Activated T-helper 1 cell treated with anti-CD3 and anti-CD28 coated beads, Interleukin-12 subunit alpha, Interleukin-12 subunit beta, Interleukin-2, Interleukin-4 antibody, amounts not matched to agents 30 ng/mL and 10 ng/mL and 1 ng/mL, durations not matched to agents 14 hours and 24 hours and 36 hours (primary cell): Measurements from ENCODE around the gene PPIL6. TPM values are rescaled to one million over a fixed set of nuclear protein-coding genes. Genes with fewer than 3 reads are reported as not detected.

Source experiments
- DNase-seq: peaks from one replicate; pipeline ENCODE4 v3.0.0; 2021; ENCODE audit warnings: low spot score
- H3K27ac Mint-ChIP-seq: one replicate; pipeline ENCODE4 v1.8.0; 2021; ENCODE audit warnings: mild to moderate bottlenecking, mixed read lengths
- H3K27me3 Mint-ChIP-seq: one replicate; pipeline ENCODE4 v1.8.0; 2022; ENCODE audit warnings: mild to moderate bottlenecking, moderate library complexity, mixed read lengths; ENCODE audit not compliant: insufficient read depth
- H3K36me3 Mint-ChIP-seq: one replicate; pipeline ENCODE4 v1.8.0; 2021; ENCODE audit warnings: low read depth, mixed read lengths
- H3K4me1 Mint-ChIP-seq: one replicate; pipeline ENCODE4 v1.8.0; 2021; ENCODE audit warnings: low read depth, mixed read lengths
- H3K4me3 Mint-ChIP-seq: one replicate; pipeline ENCODE4 v1.8.0; 2021; ENCODE audit warnings: mild to moderate bottlenecking, moderate library complexity, mixed read lengths
- H3K9me3 Mint-ChIP-seq: one replicate; pipeline ENCODE4 v1.8.0; 2021; ENCODE audit warnings: mixed read lengths
- intact Hi-C: fragments of 100-400 bp; cut with micrococcal nuclease; formaldehyde crosslinking; loops from one replicate; pipeline ENCODE4 v1.15.1; 2024
- total RNA-seq: library from RNA; stranded (reverse); gene quantifications from 2 replicates; pipeline ENCODE4 v1.2.3, GENCODE V29; 2022

Gene PPIL6
- total RNA-seq, 1 donor from 2014 or later: 0.13 TPM

DNA sequence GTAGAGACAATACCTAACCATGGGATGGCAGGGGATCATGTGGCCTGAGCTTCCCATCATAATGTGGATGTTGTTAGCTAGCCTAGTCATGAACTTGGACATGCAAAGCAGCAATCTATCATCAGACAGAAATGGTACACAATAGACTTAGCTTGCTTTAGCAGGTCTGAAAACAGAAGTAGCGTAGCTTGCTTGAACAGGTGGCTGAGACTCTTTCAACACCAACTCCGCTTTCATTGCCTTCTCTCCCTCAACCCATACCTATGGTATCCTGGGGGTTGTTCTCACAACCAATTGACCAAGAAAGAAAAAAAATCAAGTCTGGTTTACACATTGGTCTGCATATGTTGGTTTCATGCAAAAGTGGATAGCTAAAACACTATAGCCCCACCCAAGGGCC is 81.2 kb downstream of the PPIL6 start:
- H3K36me3 Mint-ChIP-seq: peaks cover 66% of the 10 kb centered on the region
- H3K27ac Mint-ChIP-seq: no peak overlapping the region
- intact Hi-C loops: no loop called here
- no peak overlapping the region for H3K4me3 Mint-ChIP-seq
- H3K9me3 Mint-ChIP-seq: peaks cover 7% of the 10 kb centered on the region
- H3K4me1 Mint-ChIP-seq: peaks cover 26% of the 10 kb centered on the region
- no peak for DNase-seq
- no peaks in the 10 kb centered on the region for H3K27me3 Mint-ChIP-seq

DNA sequence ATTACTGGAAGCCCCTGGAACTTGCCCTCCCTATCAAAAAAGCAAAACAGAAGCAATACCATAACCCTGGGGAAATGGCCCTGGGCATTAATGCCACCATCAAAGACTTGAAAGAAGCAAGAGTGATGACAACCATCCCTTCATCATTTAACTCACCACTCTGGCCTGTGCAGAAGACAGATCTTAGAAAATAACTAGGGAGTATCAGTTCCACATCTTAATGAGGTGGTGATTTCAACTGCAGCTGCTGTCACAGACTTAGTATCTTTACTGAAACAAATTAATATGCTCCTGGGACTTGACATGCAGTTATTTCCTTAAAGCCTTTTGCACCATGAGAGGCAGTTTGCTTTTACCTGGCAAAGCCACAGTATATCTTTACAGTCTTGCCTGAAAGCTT is 82.2 kb downstream of the PPIL6 start:
- intact Hi-C loops: no loop called here
- Mint-ChIP-seq H3K9me3 (peaks cover 7% of the 10 kb centered on the region), H3K36me3 (peaks cover 63% of the 10 kb centered on the region), H3K4me1 (peaks cover 19% of the 10 kb centered on the region), H3K27ac (peak overlapping the region; percentile 24), H3K27me3 (no peaks in the 10 kb centered on the region), H3K4me3 (no peak overlapping the region)
- DNase-seq: no peak

DNA sequence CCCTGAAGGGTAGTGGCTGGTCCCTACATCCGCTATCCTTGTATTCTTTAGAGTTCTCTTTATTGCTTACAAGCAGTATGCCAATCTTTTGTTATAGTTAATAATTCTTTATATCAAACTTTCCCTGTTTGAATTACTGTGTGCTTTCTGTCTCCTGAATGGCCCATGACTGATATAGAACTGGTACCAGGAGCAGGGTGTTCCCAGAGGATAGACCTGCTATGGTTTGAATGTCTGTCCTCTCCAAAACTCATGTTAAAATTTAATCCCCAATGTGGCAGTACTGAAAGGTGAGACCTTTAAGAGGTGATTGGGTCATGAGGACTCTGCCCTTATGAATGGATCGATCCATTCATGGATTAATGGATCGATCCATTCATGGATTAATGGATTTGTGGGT is 84.2 kb downstream of the PPIL6 start:
- Mint-ChIP-seq H3K36me3 (peaks cover 68% of the 10 kb centered on the region), H3K4me1 (peaks cover 22% of the 10 kb centered on the region), H3K9me3 (peaks cover 7% of the 10 kb centered on the region), H3K27ac (no peak overlapping the region), H3K4me3 (no peak overlapping the region), H3K27me3 (no peaks in the 10 kb centered on the region)
- intact Hi-C loops: no loop called here
- DNase-seq: no peak

DNA sequence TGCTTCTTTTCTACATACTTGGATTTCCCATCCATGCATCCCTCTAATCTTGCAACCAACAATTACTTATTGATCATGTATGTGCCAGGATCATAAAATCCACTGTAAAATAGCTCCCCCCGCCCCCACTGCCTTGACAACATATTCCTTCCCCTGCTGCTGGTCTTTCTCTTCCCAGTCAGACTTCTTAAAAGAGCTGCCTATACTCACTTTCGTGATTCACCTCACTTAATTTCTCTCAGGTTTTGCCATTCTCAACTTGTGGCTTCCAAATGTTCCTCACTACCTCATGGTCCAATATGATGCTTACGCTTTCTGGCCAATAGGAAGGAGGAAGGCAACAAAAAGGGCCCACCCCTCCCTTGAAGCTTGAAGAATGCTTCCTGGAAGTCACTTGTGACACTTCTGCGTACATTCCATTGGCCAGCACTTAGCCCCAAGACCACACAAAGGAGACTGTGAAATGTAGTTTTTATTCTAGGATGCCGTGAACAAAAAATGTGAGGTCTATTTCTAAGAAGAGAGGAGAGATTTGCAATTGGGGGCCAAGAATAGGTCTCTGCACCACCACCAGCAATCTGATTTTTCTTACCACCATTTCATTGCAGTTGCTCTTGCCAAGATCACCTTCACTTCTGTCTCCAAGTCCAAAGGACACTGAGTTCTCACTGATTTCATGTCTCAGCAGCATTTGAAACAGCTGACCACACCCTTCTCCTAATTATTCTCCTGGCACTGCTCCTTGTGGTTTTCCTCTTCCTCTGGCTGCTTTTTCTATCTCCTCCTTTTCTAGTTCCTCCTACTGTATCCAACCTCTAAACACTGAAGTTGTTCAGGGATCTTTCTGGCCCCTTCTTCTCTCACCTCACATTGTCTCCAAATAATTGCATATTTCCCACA is 88.9 kb downstream of the PPIL6 start:
- H3K27ac Mint-ChIP-seq: no peak overlapping the region
- H3K36me3 Mint-ChIP-seq: peaks cover 31% of the 10 kb centered on the region
- no peak overlapping the region for H3K4me3 Mint-ChIP-seq
- peaks cover 3% of the 10 kb centered on the region for H3K9me3 Mint-ChIP-seq
- DNase-seq: no peak
- peaks cover 13% of the 10 kb centered on the region for H3K4me1 Mint-ChIP-seq
- intact Hi-C loops: no loop called here
- no peaks in the 10 kb centered on the region for H3K27me3 Mint-ChIP-seq

DNA sequence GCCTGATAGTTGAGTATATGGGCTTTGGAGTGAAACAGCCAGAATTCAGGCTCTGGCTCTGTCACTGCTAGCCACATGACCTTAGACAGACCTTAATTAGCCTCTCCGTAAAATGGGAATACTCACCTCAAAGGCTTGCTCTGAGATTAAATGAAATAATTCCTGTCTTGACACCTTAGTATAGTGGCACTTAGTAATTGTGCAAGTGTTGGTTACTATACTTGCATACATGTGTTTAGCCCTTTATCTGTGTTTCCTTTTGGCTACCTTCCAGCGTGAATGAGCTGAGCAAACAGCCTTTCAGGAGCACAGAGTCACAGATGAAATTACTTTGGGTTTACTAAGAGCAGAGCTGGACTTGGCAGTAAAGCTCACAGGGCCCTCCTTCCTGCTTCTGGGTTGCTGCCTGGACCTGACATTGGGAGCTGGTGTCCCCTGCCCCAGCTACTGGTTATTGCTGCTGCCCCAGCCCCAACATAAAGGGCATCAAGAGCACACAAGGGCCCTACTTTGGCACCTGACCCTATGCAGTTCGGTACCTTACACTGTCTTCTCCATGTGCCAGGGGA is 90.9 kb downstream of the PPIL6 start:
- Mint-ChIP-seq H3K27me3 (no peaks in the 10 kb centered on the region), H3K4me3 (no peak overlapping the region), H3K27ac (no peak overlapping the region), H3K36me3 (peaks cover 27% of the 10 kb centered on the region), H3K4me1 (peaks cover 13% of the 10 kb centered on the region), H3K9me3 (no peaks in the 10 kb centered on the region)
- intact Hi-C loops: no loop called here
- no peak for DNase-seq

DNA sequence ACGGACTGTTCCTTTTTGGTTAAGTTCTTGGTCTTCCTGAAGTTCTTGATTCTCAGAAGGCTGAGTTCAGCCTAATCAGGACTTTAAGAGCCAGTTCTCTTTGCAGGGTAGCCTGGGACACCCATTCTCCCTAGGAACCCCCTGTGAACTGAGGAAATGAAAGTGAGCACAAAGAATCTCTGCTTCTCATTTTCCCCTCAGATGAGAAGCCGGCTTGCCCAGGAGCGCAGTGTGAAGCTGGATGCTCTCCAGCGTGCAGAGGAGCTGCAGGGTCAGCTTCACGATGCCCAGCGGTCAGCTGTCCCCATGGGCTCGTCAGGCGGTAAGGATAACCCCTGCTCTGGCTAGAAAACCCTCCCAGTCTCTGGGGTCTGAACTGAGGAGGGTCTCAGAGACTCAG is 92.2 kb downstream of the PPIL6 start:
- Mint-ChIP-seq H3K4me1 (peaks cover 13% of the 10 kb centered on the region), H3K27ac (no peak overlapping the region), H3K27me3 (no peaks in the 10 kb centered on the region), H3K4me3 (no peak overlapping the region), H3K9me3 (no peaks in the 10 kb centered on the region), H3K36me3 (peaks cover 22% of the 10 kb centered on the region)
- intact Hi-C loops: no loop called here
- no peak for DNase-seq

DNA sequence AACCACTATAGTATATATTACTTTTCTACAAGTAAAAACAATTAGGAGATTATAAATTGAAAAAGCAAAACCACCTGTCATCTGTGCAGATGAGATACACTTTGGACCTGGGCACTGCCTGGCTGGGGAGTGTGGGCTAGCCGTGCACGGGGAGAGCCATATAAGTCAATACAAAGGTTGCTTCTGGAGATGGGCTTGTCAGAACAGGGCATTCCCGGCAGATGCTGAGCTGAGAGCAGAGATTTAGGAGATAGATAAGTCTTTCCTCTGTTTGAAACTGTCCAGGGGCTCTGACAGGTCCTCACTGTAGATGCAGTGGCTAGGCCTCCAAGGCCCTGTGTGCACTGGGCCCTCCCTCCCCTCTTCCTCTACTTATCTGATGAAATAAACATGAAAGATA is 92.6 kb downstream of the PPIL6 start:
- H3K36me3 Mint-ChIP-seq: peaks cover 18% of the 10 kb centered on the region
- intact Hi-C loops: no loop called here
- no peak for DNase-seq
- H3K4me1 Mint-ChIP-seq: peaks cover 13% of the 10 kb centered on the region
- H3K27ac Mint-ChIP-seq: no peak overlapping the region
- H3K9me3 Mint-ChIP-seq: no peaks in the 10 kb centered on the region
- no peaks in the 10 kb centered on the region for H3K27me3 Mint-ChIP-seq
- no peak overlapping the region for H3K4me3 Mint-ChIP-seq

DNA sequence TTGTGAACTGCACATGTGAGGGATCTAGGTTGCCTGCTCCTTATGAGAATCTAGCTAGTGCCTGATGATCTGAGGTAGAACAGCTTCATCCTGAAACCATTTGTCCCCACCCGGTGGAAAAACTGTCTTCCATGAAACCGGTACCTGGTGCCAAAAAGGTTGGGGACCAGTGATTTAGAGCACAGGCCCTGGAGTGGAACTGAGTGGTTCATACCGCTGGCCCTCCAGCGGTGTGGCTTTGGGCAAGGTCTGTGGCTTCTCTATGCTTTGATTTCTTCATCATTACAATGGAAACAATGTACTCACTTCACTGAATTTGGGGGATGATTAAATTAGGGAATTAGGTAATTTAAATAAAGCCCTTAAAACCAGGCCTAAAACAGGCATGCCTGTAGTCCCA is 94.4 kb downstream of the PPIL6 start:
- no peaks in the 10 kb centered on the region for H3K9me3 Mint-ChIP-seq
- no peak overlapping the region for H3K4me3 Mint-ChIP-seq
- no peak overlapping the region for H3K27ac Mint-ChIP-seq
- no peaks in the 10 kb centered on the region for H3K4me1 Mint-ChIP-seq
- intact Hi-C loops: no loop called here
- no peak for DNase-seq
- H3K36me3 Mint-ChIP-seq: peaks cover 2% of the 10 kb centered on the region
- no peaks in the 10 kb centered on the region for H3K27me3 Mint-ChIP-seq

DNA sequence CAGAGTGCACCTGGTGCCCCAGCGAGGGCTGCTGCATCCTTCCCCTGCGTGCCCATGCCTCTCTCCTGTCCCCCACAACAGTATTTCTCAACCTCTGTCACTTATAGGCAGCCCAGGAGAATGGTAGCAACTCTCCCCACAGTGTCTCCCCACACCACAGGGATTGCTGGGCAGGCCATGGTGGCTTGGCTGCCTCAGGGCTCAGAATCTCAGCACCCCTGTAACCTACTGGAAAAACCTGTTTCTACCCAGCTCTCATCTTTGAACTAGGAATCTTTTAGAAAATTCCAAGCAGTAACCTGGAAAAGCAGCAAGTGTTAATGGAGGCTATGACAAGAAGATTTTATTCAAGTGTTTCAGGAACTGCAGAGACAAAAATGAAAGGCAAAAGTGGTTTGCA is 96.2 kb downstream of the PPIL6 start:
- Mint-ChIP-seq H3K36me3 (no peaks in the 10 kb centered on the region), H3K27ac (no peak overlapping the region), H3K4me3 (no peak overlapping the region), H3K9me3 (no peaks in the 10 kb centered on the region), H3K4me1 (no peaks in the 10 kb centered on the region), H3K27me3 (no peaks in the 10 kb centered on the region)
- intact Hi-C loops: no loop called here
- no peak for DNase-seq

DNA sequence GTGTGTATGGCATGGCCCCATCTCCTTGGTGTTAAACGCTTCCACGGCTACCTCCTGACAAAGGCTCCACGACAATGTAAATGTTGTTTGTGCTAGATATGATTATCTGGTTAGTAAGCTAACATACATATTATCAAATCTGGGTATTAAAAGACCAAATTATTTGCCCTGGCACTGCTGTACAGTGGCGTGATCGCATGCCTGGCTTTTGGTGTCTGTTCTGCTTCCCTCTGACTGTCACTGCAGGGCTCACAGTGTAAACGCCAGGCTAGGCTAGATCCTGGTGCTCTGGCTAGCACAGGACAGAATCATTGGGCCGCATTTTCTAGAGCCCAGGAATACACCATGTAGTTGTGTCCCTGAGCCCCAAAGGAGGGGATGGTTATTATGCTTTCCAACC is 96.9 kb downstream of the PPIL6 start:
- no peaks in the 10 kb centered on the region for H3K36me3 Mint-ChIP-seq

DNA sequence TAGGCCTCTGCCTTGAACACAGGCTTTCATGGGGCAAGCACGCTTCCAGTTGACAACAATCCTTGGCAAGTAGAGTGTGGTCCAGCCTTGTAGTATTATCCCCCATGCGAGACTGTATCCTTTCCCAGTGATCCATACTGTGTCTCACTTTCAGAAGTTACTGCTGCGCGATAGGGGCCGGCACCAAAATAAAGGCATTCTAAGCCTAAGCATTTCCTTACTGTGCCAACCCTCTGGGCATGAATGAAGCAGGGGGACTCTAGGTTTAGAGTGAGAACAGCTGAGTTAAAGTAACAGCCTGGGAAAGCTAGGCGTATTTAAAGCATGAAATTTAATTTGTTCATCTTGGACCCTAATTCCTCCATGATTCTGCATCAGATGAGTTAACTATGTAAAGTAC is 97.5 kb downstream of the PPIL6 start:
- no peaks in the 10 kb centered on the region for H3K27me3 Mint-ChIP-seq
- no peak overlapping the region for H3K4me3 Mint-ChIP-seq
- intact Hi-C loops: no loop called here
- no peaks in the 10 kb centered on the region for H3K9me3 Mint-ChIP-seq
- no peak for DNase-seq
- no peak overlapping the region for H3K27ac Mint-ChIP-seq
- no peaks in the 10 kb centered on the region for H3K4me1 Mint-ChIP-seq
- no peaks in the 10 kb centered on the region for H3K36me3 Mint-ChIP-seq

More for the DNA sequence above, 96.9 kb downstream of the PPIL6 start:
- Mint-ChIP-seq H3K27me3 (no peaks in the 10 kb centered on the region), H3K27ac (no peak overlapping the region), H3K4me1 (no peaks in the 10 kb centered on the region), H3K9me3 (no peaks in the 10 kb centered on the region), H3K4me3 (no peak overlapping the region)
- intact Hi-C loops: no loop called here
- DNase-seq: no peak

DNA sequence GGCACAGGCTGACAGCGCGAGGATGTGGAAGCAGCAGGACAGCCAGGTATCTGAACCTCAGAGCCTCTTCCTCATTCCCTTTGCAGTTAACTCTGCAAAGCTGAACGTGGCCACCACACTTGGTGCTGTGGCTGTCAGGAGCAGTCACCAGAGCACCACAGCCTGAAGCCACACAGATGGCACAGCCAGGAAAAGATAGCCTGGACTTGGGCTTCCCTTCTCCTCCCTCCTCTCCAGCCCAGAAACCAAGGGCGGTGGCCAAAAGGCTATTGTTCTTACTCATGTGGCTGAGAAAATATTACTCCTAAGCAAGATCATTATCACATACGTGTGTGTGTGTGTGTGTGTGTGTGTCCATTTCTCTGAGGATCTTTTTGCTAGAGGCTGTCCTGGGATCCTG is 97.9 kb downstream of the PPIL6 start:
- no peak for DNase-seq
- no peaks in the 10 kb centered on the region for H3K27me3 Mint-ChIP-seq
- intact Hi-C loops: no loop called here

DNA sequence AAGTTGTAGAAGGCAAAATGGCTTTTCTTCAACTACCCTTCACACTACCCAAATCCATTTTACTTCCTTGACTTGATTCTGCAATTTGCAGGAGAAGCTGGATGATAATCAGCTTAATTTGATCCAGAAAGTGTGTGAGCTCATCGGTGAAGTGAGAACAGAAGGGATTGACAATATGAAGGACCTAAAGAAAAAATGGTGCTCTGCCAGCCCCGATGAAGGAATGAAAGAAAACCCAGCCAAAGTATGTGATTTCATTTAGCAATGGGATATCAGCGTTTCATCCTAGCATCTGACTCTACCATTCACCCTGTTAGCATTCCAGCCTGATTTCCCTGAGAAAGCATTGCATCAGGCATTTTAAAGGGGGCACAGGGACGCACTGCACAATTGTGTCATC is 99.6 kb downstream of the PPIL6 start:
- Mint-ChIP-seq H3K4me3 (no peak overlapping the region), H3K9me3 (no peaks in the 10 kb centered on the region), H3K27me3 (no peaks in the 10 kb centered on the region), H3K27ac (no peak overlapping the region), H3K4me1 (no peaks in the 10 kb centered on the region), H3K36me3 (no peaks in the 10 kb centered on the region)
- intact Hi-C loops: no loop called here
- DNase-seq: no peak

More for the DNA sequence above, 97.9 kb downstream of the PPIL6 start:
- Mint-ChIP-seq H3K4me3 (no peak overlapping the region), H3K27ac (no peak overlapping the region), H3K36me3 (no peaks in the 10 kb centered on the region), H3K9me3 (no peaks in the 10 kb centered on the region), H3K4me1 (no peaks in the 10 kb centered on the region)
